Panc1 (cell line): ENCODE results near the gene FBXL19. TPM values are rescaled to one million over a fixed set of nuclear protein-coding genes. Genes with fewer than 3 reads are reported as not detected.

Experiments used
- ATAC-seq: fragments of 200-7000 bp; cut with Tn5 transposase; 2 replicates; pipeline ENCODE4 v1.9.1; 2020; ENCODE audit warnings: mild to moderate bottlenecking, moderate library complexity
- BruUV-seq: library from RNA; stranded (reverse); fragments of 400-500 nt; replicated peaks from 2 replicates; lab custom pipeline; 2021; lab: Mats Ljungman, UMichigan
- CTCF ChIA-PET: fragments of 300-600 bp; sonication (Branson Sonifier 250); formaldehyde crosslinking; loops from one replicate; lab custom pipeline; 2022; ENCODE audit warnings: antibody characterized with exemption; lab: Charles Lee
- POLR2A ChIA-PET: fragments of 300-600 bp; sonication (Branson Sonifier 250); formaldehyde crosslinking; loops from one replicate; lab custom pipeline; 2022; ENCODE audit warnings: antibody characterized with exemption; lab: Charles Lee
- DNase-seq: peaks from one replicate; pipeline ENCODE4 v3.0.0-alpha.2; 2010; ENCODE audit warnings: low read depth, low spot score
- H3K27ac ChIP-seq: 2 replicates; pipeline ENCODE4 v1.5.1; 2011; ENCODE audit warnings: mild to moderate bottlenecking, low read length, inconsistent platforms
- H3K27me3 ChIP-seq: fragments of 200-500 bp; sonication (Bioruptor generic); 2 replicates; pipeline ENCODE4 v1.6.0; 2014; ENCODE audit warnings: low read length, inconsistent platforms; ENCODE audit not compliant: control insufficient read depth, insufficient read depth
- H3K36me3 ChIP-seq: fragments of 200-500 bp; sonication (Bioruptor generic); 2 replicates; pipeline ENCODE4 v1.5.1; 2014; ENCODE audit warnings: inconsistent platforms, mild to moderate bottlenecking, low read length, moderate library complexity; ENCODE audit not compliant: control insufficient read depth, insufficient read depth
- H3K4me1 ChIP-seq: 2 replicates; pipeline ENCODE4 v1.5.1; 2011; ENCODE audit warnings: inconsistent platforms, mild to moderate bottlenecking, low read length, moderate library complexity; ENCODE audit not compliant: control insufficient read depth, insufficient read depth
- H3K4me3 ChIP-seq, 2 experiments: 2 replicates each; pipeline ENCODE4 v1.5.1; 2011 to 2012; ENCODE audit warnings: low read depth in 2 of 2, low read length in 2 of 2, mild to moderate bottlenecking in 2 of 2, inconsistent platforms in 1 of 2, moderate library complexity in 1 of 2
- H3K9me3 ChIP-seq: fragments of 200-500 bp; sonication (Bioruptor generic); 2 replicates; pipeline ENCODE4 v1.5.1; 2014; ENCODE audit warnings: low read depth, mild to moderate bottlenecking, inconsistent platforms, low read length, moderate library complexity; ENCODE audit not compliant: control insufficient read depth, insufficient read depth
- CTCF ChIP-seq: fragments of 450-650 bp; IDR thresholded peaks from 2 replicates; pipeline ENCODE4 v1.5.1; 2017; ENCODE audit warnings: mild to moderate bottlenecking
- POLR2AphosphoS5 ChIP-seq: IDR thresholded peaks from 2 replicates; pipeline ENCODE4 v1.6.1; 2012; ENCODE audit warnings: mild to moderate bottlenecking, low read depth, low read length, moderate library complexity
- REST ChIP-seq, 2 experiments: IDR thresholded peaks; 2 replicates each; pipeline ENCODE4 v1.6.1; 2011 to 2012; ENCODE audit warnings: low read depth in 2 of 2, control low read depth in 1 of 2, low read length in 1 of 2, mild to moderate bottlenecking in 1 of 2, moderate library complexity in 1 of 2; ENCODE audit not compliant: insufficient read depth in 1 of 2
- SIN3A ChIP-seq: IDR thresholded peaks from 2 replicates; pipeline ENCODE4 v1.6.1; 2012; ENCODE audit warnings: low read depth, mild to moderate bottlenecking, low read length, moderate library complexity, borderline replicate concordance; ENCODE audit not compliant: insufficient read depth
- TCF7L2 ChIP-seq: IDR thresholded peaks from 2 replicates; pipeline ENCODE4 v1.6.1; 2011; ENCODE audit warnings: mild to moderate bottlenecking, low read depth, low read length, inconsistent platforms
- in situ Hi-C: cut with HindIII; loops from 2 replicates; pipeline ENCODE4 v1.10.0; 2016; ENCODE audit warnings: low sequenced_read_pairs, low pct_unique_long_range_greater_than_20kb
- intact Hi-C: fragments of 100-400 bp; cut with micrococcal nuclease; formaldehyde crosslinking; loops from one replicate; pipeline ENCODE4 v1.10.0; 2022; ENCODE audit not compliant: unreplicated experiment
- total RNA-seq: library from RNA; stranded (reverse); gene quantifications from one replicate; pipeline ENCODE4 v1.2.1, GENCODE V29; 2021; ENCODE audit not compliant: unreplicated experiment

The FBXL19 gene
- total RNA-seq, 1 experiment from 2014 or later, result 52.3 TPM

GRCh38 chr16:30989469-30990047, 66.2 kb downstream of the FBXL19 start:
- Histone ChIP-seq H3K36me3 (no peaks in the 10 kb centered on the region), H3K27ac (no peak overlapping the region), H3K27me3 (no peaks in the 10 kb centered on the region), H3K9me3 (no peaks in the 10 kb centered on the region), H3K4me1 (peaks cover 13% of the 10 kb centered on the region), H3K4me3 (no peak overlapping the region)
- no peak for TF ChIP-seq SIN3A
- no peak for TF ChIP-seq POLR2AphosphoS5
- TF ChIP-seq TCF7L2, result no peak
- no peak for TF ChIP-seq CTCF
- no peak for TF ChIP-seq REST (IDR thresholded peaks at IDR 0.05; ENCODE audit: insufficient read depth in 1 of 2, low read depth in 2 of 2, low read length in 1 of 2)
- ChIA-PET CTCF (no interaction called here), POLR2A (no interaction called here)
- intact Hi-C loops, result loop anchor here (5.0 to 10.0 kb wide), 2 partner anchors 108 to 455 kb away; partner anchors contain the start of gene ZNF843
- no peak for DNase-seq
- in situ Hi-C loops, result no loop called here
- ATAC-seq, result no peak
- no TSS peak for BruUV-seq

GRCh38 chr16:30990105-30990504, 66.7 kb downstream of the FBXL19 start:
- Histone ChIP-seq H3K27ac (no peak overlapping the region), H3K36me3 (no peaks in the 10 kb centered on the region), H3K9me3 (no peaks in the 10 kb centered on the region), H3K4me3 (no peak overlapping the region), H3K4me1 (peaks cover 7% of the 10 kb centered on the region), H3K27me3 (no peaks in the 10 kb centered on the region)
- ChIA-PET CTCF (no interaction called here), POLR2A (no interaction called here)
- ATAC-seq (no peak), DNase-seq (no peak)
- intact Hi-C loops, result loop anchor here (10.0 kb wide), 1 partner anchor 455 kb away; the partner anchor contains the start of gene ZNF843
- BruUV-seq, result no TSS peak
- TF ChIP-seq REST (IDR thresholded peaks at IDR 0.05; ENCODE audit: insufficient read depth in 1 of 2, low read depth in 2 of 2, low read length in 1 of 2) (no peak), POLR2AphosphoS5 (no peak), TCF7L2 (no peak), CTCF (no peak), SIN3A (no peak)
- in situ Hi-C loops, result no loop called here
